Activated naive CD4-positive, alpha-beta T cell treated with anti-CD3 and anti-CD28 coated beads, Interleukin-2, amount 50 U/mL, for 16 hours (primary cell): Measurements from ENCODE around the gene BEAN1.

Experiments used
- DNase-seq: peaks from one replicate; pipeline ENCODE4 v3.0.0-alpha.2; 2020

BEAN1 gene

GRCh38 chr16:66427036-66427860, at the start of gene BEAN1:
Gene BEAN1, plus strand, starts transcription at chr16:66427295. Its CDS starts 10,382 bp downstream, at chr16:66437677.
- no peak for DNase-seq

DNA sequence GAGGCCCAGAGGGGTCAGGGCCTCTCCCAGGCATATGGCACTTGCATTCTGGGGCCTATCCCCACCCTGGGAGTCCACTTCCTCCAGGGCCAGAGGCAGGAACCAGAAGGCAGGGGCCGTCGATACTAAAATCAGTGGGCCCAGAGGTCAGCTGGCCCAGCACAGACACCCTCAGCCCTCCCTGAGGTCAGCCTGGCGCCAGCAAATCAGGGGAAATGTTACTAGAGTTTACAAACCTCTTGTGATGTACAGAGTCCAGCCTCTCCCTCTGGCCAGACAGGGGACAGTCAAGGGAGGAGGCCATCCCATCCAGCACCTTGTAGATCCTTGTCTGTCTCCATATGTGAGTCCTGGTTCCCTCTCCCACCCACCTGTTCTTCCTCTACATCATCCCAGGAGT, 49.8 kb upstream of the BEAN1 start:
- no peak for DNase-seq

DNA sequence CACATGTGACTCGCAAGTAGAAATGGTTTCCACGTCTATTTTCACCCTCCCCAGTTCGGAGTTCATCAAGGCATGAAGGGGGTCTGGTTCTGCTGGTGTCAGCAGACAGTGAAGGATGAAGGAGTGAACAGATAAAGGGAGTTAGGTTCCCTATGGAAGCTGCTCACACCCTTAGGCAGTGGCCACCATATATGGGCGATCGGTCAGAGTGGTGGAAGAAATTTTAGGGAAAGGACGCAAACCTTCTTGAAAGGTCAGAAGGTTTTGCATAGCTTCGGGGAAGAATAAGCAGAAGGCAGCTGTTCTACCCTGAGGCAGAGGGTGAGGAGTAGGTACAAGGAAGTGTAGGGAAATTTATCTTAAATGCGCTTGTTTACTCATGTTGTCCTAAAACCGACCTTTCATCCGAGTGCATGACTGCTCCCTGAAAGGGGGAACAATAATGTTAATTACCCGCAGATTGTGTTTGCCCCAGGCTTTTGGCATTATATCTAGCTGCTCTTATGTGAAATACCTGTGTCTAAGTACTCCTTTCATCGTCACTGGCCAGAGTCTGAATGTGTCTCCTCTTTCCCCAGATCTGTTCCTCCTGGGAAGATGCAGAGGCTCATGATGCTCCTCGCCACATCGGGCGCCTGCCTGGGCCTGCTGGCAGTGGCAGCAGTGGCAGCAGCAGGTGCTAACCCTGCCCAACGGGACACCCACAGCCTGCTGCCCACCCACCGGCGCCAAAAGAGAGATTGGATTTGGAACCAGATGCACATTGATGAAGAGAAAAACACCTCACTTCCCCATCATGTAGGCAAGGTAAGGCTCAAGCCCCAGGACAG, 48.1 kb upstream of the BEAN1 start:
- DNase-seq = no peak

DNA sequence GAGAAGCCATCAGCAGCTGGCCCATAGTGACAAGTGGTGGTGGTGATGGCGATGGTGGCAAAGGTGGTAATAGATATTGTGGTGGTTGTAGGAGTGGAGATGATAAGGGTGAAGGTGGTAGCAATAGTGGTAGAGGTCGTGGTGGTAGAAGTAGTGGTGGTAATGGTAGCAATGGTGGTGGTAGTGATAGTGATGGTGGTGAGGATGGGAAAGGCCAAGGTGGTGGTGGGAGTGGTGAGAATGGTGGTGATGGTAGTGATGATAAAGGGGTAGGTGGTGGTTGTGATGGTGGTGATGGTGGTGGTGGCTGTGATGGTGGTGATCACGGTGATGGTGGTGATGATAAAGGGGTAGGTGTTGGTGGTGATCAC, 47.5 kb upstream of the BEAN1 start:
- no peak for DNase-seq

DNA sequence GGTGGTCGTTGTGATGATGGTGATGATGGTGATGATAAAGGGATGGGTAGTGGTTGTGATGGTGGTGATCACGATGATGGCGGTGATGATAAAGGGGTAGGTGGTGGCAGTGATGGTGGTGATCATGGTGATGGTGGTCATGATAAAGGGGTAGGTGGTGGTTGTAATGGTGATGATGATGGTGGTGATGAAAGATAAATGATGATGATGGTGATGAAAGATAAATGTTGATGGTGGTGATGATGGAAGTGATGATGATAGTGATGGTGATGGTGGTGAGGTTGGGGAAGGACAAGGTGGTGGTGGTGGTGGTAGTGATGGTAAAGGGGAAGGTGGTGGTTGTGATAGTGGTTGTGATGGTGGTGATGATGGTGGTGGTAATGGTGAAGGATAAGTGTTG, 46.7 kb upstream of the BEAN1 start:
- no peak for DNase-seq

- no peak for DNase-seq
Observed at GRCh38 chr16:66381585-66382170, 45.4 kb upstream of the BEAN1 start.

DNA sequence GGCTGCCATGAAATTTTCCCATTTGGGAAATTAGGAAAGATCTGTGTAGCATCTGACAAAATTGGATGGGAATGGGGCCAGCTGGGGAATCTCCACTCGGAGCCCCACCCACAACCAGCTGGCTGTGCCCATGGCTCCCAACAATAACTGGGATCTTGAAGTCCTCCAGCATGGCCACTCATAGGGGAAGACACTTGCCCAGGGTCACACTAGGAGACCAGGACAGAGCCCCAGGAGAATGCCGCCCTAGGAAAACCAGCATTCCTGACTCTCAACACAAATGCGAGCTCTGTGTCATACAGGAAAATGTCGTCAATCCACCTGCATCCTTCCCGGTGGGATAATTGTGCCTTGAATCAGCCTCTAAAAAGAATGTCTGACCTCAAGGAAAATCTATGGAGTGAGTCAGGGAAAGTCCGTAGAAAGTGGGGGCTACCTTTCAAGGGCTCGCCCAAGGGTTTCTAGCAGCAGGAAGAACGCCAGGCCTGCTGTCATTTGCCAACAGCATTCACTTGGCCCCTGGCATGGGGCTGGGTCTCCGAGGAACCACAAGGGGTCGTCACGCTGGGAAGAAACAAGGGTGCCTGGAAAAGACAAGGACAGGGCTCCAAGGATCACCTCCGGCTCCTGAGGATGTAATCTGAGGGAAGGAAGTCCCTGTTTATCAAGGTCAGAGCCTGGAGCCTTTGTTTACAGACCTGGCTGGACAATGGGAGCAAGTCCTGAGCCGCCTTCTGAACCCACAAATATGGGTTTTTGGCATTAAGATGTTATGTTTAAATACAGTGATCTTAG, 44.7 kb upstream of the BEAN1 start:
- DNase-seq = no peak

- DNase-seq = no peak
Observed at GRCh38 chr16:66382966-66383299, 44.2 kb upstream of the BEAN1 start.

DNA sequence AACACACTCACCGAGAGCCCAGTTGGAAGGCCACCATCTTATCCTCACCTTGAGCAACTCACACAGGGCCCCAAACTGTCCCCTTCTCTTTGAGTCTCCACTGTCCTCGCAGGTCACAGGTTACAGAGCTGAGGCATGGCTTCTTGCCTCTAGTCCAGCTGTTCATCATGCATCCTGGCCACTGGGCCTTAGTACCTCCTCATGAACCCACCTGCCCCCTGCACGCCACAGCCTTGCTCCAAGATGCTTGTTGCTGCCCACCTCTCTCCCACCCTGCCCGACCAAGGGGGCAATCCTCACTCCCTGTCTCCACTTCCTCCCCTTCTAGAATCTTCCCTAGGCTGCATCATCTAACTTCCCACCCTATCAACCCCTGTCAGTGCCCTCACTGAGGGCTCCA, 43.5 kb upstream of the BEAN1 start:
- DNase-seq = no peak

DNA sequence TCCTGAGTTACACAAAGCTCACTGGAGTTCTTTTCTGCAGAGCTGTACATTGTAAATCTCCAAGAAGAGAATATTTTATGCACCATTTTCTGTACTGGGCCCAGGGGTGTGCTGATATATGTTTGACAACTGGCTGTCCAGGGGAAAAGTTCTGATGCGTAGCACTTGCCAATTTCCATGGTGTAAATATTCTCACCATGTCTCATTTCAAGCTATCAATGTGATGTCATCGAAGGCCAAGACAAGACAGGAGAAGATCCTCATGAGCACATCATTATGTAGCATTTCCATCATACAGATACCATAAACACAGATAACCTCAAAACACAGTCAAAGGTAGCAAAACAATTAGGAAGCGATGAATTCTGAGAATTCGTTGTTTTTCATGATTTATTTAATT, 41.7 kb upstream of the BEAN1 start:
- DNase-seq = no peak

DNA sequence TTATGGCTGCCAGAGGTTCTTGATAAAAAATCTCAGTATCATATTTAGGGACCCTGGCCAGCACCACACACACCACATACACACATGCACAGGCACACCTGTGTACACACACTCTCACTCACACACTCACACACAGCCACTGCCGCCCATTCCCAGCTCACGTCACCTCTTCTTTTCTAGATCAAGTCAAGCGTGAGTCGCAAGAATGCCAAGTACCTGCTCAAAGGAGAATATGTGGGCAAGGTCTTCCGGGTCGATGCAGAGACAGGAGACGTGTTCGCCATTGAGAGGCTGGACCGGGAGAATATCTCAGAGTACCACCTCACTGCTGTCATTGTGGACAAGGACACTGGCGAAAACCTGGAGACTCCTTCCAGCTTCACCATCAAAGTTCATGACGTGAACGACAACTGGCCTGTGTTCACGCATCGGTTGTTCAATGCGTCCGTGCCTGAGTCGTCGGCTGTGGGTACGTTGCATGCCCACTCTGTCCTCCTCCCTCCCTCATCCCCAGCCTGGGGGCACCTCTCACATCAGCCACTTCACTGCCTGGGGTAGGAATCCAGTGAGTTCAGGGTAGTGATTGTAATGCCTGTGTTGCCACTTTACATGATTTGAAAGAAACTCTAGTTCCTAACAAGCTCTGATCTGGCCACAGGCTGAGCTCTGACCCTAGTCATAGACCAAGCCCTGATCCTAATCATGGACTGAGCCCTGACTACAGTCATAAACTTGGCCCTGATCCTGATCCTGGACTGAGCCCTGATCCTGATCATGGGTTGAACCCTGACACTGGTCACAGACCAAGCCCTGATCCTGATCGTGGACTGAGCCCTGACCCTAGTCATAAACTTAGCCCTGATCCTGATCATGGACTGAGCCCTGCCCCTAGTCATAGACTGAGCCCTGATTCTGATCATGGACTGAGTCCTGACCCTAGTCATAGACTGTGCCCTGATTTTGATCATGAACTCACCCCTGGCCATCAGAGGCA, 40.2 kb upstream of the BEAN1 start:
- no peak for DNase-seq

DNA sequence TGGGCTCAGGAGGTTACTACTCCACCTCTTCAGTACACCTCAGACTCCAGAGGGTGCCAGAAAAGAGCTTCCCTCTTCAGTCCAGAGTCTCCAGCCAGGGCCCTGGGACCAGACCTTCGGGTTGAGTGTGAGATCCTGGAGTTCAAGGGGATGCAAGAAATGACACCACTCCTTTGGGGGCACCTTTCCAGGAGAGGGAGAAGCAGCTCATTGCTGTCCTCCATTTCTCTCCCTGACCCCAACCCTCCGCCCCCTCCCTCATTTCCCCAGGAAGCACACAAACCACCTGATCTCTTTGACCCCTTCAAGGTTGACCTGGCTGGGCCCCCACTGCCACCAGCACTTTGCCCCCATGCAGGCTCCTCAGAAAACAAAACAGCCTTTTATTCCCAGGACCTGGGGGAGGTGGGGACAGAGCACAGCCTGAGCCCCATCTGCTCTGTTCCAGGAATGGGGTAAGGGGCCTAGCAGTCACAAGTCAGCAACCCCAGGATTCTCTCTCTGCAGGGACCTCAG, 39.2 kb upstream of the BEAN1 start:
- no peak for DNase-seq

DNA sequence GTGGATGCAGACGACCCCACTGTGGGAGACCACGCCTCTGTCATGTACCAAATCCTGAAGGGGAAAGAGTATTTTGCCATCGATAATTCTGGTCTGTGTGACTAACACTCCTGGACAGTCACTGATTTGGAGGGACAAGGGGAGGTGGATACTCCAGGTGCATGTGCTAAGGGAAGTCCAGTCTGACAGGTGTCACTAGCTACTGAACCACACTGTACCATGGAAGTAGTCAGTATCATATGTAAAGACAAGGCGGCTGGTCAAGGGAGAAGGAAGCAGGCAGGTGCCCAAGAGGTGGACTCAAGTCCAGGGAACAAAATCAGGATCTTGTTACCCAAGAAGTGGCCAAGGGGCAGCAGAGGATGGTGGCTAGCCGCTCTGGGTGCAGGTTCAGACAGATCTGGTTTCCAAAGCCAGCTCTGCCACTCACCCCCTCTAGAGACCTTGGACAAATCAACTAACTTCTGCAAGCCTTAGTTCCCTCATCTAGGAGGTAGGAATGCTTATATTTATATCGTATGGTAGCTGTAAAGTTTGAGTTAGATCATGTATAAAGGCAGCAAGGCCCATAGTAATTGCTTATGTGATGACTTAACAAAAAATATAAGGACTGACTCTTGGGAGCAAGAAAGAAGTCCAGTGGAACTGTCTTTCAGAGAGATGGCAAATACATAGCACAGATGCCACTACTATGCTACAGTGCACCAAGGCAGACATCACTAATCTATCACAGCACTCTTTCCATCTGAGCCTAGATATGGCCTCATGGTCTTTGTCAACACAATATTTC, 38.5 kb upstream of the BEAN1 start:
- DNase-seq = no peak

- DNase-seq = no peak
Observed at GRCh38 chr16:66389256-66390176, 37.6 kb upstream of the BEAN1 start.

GRCh38 chr16:66390346-66391108, 36.6 kb upstream of the BEAN1 start:
- DNase-seq = no peak

- no peak for DNase-seq
Observed at GRCh38 chr16:66391726-66392670, 35.1 kb upstream of the BEAN1 start.

DNA sequence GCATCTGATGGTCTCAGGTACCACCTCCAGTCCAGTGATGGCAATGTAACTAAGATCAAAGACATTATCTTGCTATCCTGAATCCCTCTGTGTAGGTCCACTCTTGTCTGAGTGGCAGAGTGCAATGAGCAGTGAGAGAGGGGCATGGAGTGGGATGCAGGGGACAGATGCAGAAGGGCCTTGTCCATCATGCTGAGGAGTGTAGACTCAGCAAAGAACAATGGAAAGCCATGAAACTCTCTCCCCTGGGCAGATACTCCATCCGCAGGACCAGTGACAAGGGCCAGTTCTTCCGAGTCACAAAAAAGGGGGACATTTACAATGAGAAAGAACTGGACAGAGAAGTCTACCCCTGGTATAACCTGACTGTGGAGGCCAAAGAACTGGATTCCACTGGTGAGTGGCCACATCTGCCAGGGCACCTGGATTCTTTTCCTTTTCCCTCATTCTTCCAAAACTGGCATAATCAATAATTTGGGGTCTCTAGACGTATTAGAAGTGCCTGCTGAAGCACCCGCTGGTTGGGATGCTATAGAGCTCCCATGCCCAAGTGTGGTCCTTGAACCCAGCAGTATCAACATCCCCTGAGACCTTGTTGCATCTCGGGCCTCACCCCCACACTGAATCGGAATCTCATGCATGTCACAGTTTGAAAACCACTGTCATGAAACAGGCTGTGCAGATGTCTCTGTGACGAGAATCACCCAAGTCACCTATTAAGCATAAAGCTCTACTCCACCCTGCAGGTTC, 31.1 kb upstream of the BEAN1 start:
- DNase-seq = no peak
